K562 (cell line): Measurements from ENCODE around the gene ZMYND8. TPM values are rescaled to one million over a fixed set of nuclear protein-coding genes. Genes with fewer than 3 reads are reported as not detected.

ENCODE experiments used
- ATAC-seq: fragments of 200-7000 bp; cut with Tn5 transposase; 3 replicates; pipeline ENCODE4 v1.9.1; 2020; ENCODE audit warnings: moderate library complexity
- BruUV-seq: library from RNA; stranded (reverse); fragments of 400-500 nt; replicated peaks from 2 replicates; lab custom pipeline; 2021; lab: Mats Ljungman, UMichigan
- CTCF ChIA-PET: fragments of 300-600 bp; formaldehyde crosslinking; extraction: SDS; loops from one replicate; lab custom pipeline; 2021; ENCODE audit warnings: low intra/inter-chr PET ratio; lab: Yijun Ruan, JAX
- POLR2A ChIA-PET: fragments of 300-600, 350-650 bp; sonication (Branson Sonifier 250); formaldehyde crosslinking; extraction: SDS; loops from one replicate; lab custom pipeline; 2021; ENCODE audit warnings: antibody characterized with exemption, inconsistent platforms; lab: Yijun Ruan, JAX
- DNase-seq, 4 experiments: peaks; one replicate each; pipeline versions ENCODE4 v3.0.0 to v3.0.0-alpha.2; 2011 to 2018; ENCODE audit warnings: low spot score in 3 of 4, mixed read lengths in 3 of 4; ENCODE audit errors: extremely low read depth in 1 of 4
- FAIRE-seq: peaks from 2 replicates; lab custom pipeline; 2011; peaks lifted over from hg19 to GRCh38; lab: Jason Lieb, UNC
- H2AFZ ChIP-seq: 2 replicates; pipeline ENCODE4 v1.6.0; 2011; ENCODE audit warnings: low read depth, low read length, control low read depth, inconsistent platforms
- H3K27ac ChIP-seq: fragments of 200-600 bp; 3 replicates; pipeline ENCODE4 v1.8.0; 2011; ENCODE audit warnings: low read depth, mild to moderate bottlenecking, control low read depth, inconsistent platforms, low read length, moderate library complexity, mixed read lengths; ENCODE audit errors: extremely low read depth
- H3K27me3 ChIP-seq, 2 experiments: fragments of 300-600 bp in 1 of 2; 2 replicates in 1 of 2; 3 replicates in 1 of 2; pipeline versions ENCODE4 v1.6.0 to v1.8.0; 2011; ENCODE audit warnings: inconsistent platforms in 2 of 2, low read length in 2 of 2, mild to moderate bottlenecking in 1 of 2, mixed read lengths in 1 of 2, moderate library complexity in 1 of 2; ENCODE audit not compliant: control insufficient read depth in 2 of 2, insufficient read depth in 2 of 2
- H3K36me3 ChIP-seq: fragments of 300-600 bp; 3 replicates; pipeline ENCODE4 v1.8.0; 2011; ENCODE audit warnings: mild to moderate bottlenecking, low read length, inconsistent platforms; ENCODE audit not compliant: control insufficient read depth, insufficient read depth
- H3K4me1 ChIP-seq, 2 experiments: fragments of 200-600 bp in 1 of 2; replicated peaks in 1 of 2; 2 replicates in 1 of 2; 3 replicates in 1 of 2; pipeline versions ENCODE4 v1.5.1 to v1.8.0; 2011; ENCODE audit warnings: inconsistent platforms in 2 of 2, low read length in 2 of 2, mild to moderate bottlenecking in 1 of 2, mixed read lengths in 1 of 2, moderate library complexity in 1 of 2; ENCODE audit not compliant: control insufficient read depth in 2 of 2, insufficient read depth in 2 of 2
- H3K4me2 ChIP-seq: 2 replicates; pipeline ENCODE4 v1.6.1; 2011; ENCODE audit warnings: low read length, control low read depth, inconsistent platforms, mixed read lengths; ENCODE audit not compliant: insufficient read depth
- H3K4me3 ChIP-seq: fragments of 200-600 bp; sonication (generic), shearing (Covaris generic); 2 replicates; pipeline ENCODE4 v1.5.1; 2016; ENCODE audit warnings: control low read depth, inconsistent platforms
- H3K79me2 ChIP-seq: fragments of 200-600 bp; 3 replicates; pipeline ENCODE4 v1.8.0; 2011; ENCODE audit warnings: low read length, inconsistent platforms; ENCODE audit not compliant: control insufficient read depth, insufficient read depth
- H3K9ac ChIP-seq, 2 experiments: 2 replicates each; pipeline versions ENCODE4 v1.6.0 to v1.6.1; 2011; ENCODE audit warnings: low read depth in 2 of 2, low read length in 2 of 2, control low read depth in 1 of 2, inconsistent platforms in 1 of 2, mild to moderate bottlenecking in 1 of 2, mixed read lengths in 1 of 2; ENCODE audit not compliant: insufficient read depth in 1 of 2
- H3K9me1 ChIP-seq: one replicate; pipeline ENCODE4 v1.6.0; 2011; ENCODE audit warnings: inconsistent platforms, mild to moderate bottlenecking, low read length, moderate library complexity; ENCODE audit not compliant: control insufficient read depth, insufficient read depth
- H3K9me3 ChIP-seq: replicated peaks from 2 replicates; pipeline ENCODE4 v1.5.1; 2011; ENCODE audit warnings: low read depth, low read length, inconsistent platforms; ENCODE audit not compliant: control insufficient read depth, insufficient read depth
- H4K20me1 ChIP-seq: replicated peaks from 2 replicates; pipeline ENCODE4 v1.6.1; 2011; ENCODE audit warnings: low read length, inconsistent platforms, mixed read lengths; ENCODE audit not compliant: control insufficient read depth, insufficient read depth
- GABPB1 ChIP-seq: sonication (generic); formaldehyde crosslinking; IDR thresholded peaks from 2 replicates; pipeline ENCODE4 v1.8.0; 2022; ENCODE audit warnings: mild to moderate bottlenecking, missing genetic modification reagents
- KAT2B ChIP-seq: IDR thresholded peaks from one replicate; pipeline ENCODE4 v1.6.1; 2012; ENCODE audit warnings: low read depth, mild to moderate bottlenecking, control low read depth, inconsistent platforms, low read length, moderate library complexity
- MCM3 ChIP-seq: fragments of 450-650 bp; IDR thresholded peaks from 2 replicates; pipeline ENCODE4 v1.6.1; 2016
- MNT ChIP-seq, 2 experiments: fragments of 450-650 bp; conservative IDR thresholded peaks; 2 replicates each; pipeline ENCODE4 v1.6.1; 2017; ENCODE audit warnings: mild to moderate bottlenecking in 2 of 2, moderate library complexity in 2 of 2
- PHF21A ChIP-seq: fragments of 450-650 bp; IDR thresholded peaks from 2 replicates; pipeline ENCODE4 v1.6.1; 2017; ENCODE audit warnings: low read depth, borderline replicate concordance
- POU5F1 ChIP-seq: fragments of 150-350 bp; IDR thresholded peaks from 2 replicates; pipeline ENCODE4 v1.6.1; 2014; ENCODE audit warnings: borderline replicate concordance, low read length, low read depth, mild to moderate bottlenecking; ENCODE audit not compliant: partially characterized antibody
- RNF2 ChIP-seq: sonication (generic); IDR thresholded peaks from 2 replicates; pipeline ENCODE4 v1.6.1; 2016
- SMAD4 ChIP-seq: fragments of 250-450 bp; sonication (Bioruptor Pico); conservative IDR thresholded peaks from 2 replicates; pipeline ENCODE4 v1.8.0; 2021; ENCODE audit warnings: inconsistent platforms, mild to moderate bottlenecking, moderate library complexity
- YY1 ChIP-seq, 3 experiments: IDR thresholded peaks; 2 replicates each; pipeline ENCODE4 v1.6.1; 2011; ENCODE audit warnings: low read length in 2 of 3, mild to moderate bottlenecking in 2 of 3, moderate library complexity in 2 of 3, borderline replicate concordance in 1 of 3, control low read depth in 1 of 3, low read depth in 1 of 3; ENCODE audit not compliant: insufficient read depth in 3 of 3, insufficient replicate concordance in 2 of 3, control insufficient read depth in 1 of 3, insufficient read length in 1 of 3; ENCODE audit errors: extremely low read depth in 1 of 3
- ZBTB17 ChIP-seq: fragments of 450-650 bp; formaldehyde crosslinking; IDR thresholded peaks from 2 replicates; pipeline ENCODE4 v1.4.0; 2020; ENCODE audit warnings: mild to moderate bottlenecking
- ZFP36 ChIP-seq: fragments of 150-350 bp; IDR thresholded peaks from 2 replicates; pipeline ENCODE4 v1.6.1; 2018; ENCODE audit warnings: low read length, low read depth; ENCODE audit not compliant: partially characterized antibody
- ZNF75A ChIP-seq: fragments of 450-650 bp; formaldehyde crosslinking; IDR thresholded peaks from 2 replicates; pipeline ENCODE4 v1.4.0; 2020; ENCODE audit warnings: mild to moderate bottlenecking
- WGBS: fragments of 100-300 bp; shearing (Covaris generic); methylation state at CpG from one replicate; pipeline ENCODE4 v1.1.6; 2016; ENCODE audit warnings: low coverage, mixed read lengths; ENCODE audit not compliant: insufficient coverage; ENCODE audit errors: missing lambda C conversion rate; 5-methylcytosine and 5-hydroxymethylcytosine counted together
- in situ Hi-C: fragments of 300-500 bp; cut with MboI; formaldehyde crosslinking; loops from 4 replicates; pipeline ENCODE4 v1.15.0; 2018; ENCODE audit warnings: inconsistent platforms, mixed read lengths
- intact Hi-C: fragments of 100-400 bp; cut with micrococcal nuclease; formaldehyde crosslinking; loops from 2 replicates; pipeline ENCODE4 v1.14.2; 2022
- polyA plus RNA-seq, 8 experiments: library from polyadenylated mRNA; depleted of rRNA in 4 of 8; stranded (reverse) in 5 of 8; unstranded in 3 of 8; fragments of >200 nt; fragmentation: Nextera tagmentation in 2 of 8; fragmentation: Illumina TruSeq in 1 of 8; extraction: Ambion mirVana in 2 of 8; extraction: Trizol in 1 of 8; gene quantifications; 2 replicates each; pipeline versions ENCODE4 v1.2.1 to v1.2.3, GENCODE V29; 2011 to 2014; ENCODE audit warnings: inconsistent platforms in 1 of 8, missing spikeins in 1 of 8
- total RNA-seq, 7 experiments: library from RNA; depleted of rRNA in 6 of 7; stranded (reverse); fragments of >200 nt in 6 of 7; fragmentation: Illumina TruSeq in 2 of 7; extraction: Trizol in 2 of 7; gene quantifications; 2 replicates each; pipeline versions ENCODE4 v1.2.1 to v1.2.3, GENCODE V29; 2011 to 2021; ENCODE audit warnings: low replicate concordance in 1 of 7
- TF ChIP-seq, protein P1 (sequence below), 2 experiments: fragments of 200-800 bp in 1 of 2; sonication (Bioruptor generic) in 1 of 2; sonication (generic) in 1 of 2; formaldehyde crosslinking in 1 of 2; IDR thresholded peaks in 1 of 2; conservative IDR thresholded peaks in 1 of 2; 2 replicates each; pipeline versions ENCODE4 v1.5.0 to v1.6.1; 2016 to 2020; ENCODE audit warnings: missing compliant biosample characterization in 1 of 2, missing genetic modification characterization in 1 of 2, missing genetic modification reagents in 1 of 2
- TF ChIP-seq, protein P2 (sequence below): fragments of 250-450 bp; sonication (Bioruptor Pico); IDR thresholded peaks from 2 replicates; pipeline ENCODE4 v1.8.0; 2021; ENCODE audit warnings: borderline replicate concordance, mild to moderate bottlenecking, moderate library complexity; ENCODE audit not compliant: poor library complexity, severe bottlenecking

ZMYND8 gene
- total and polyA plus RNA-seq, 9 of the 15 experiments (the other 6 are each of a cell fraction or from before 2014, with no cell fraction given) = 31.8 to 148 (median 71.9) TPM

DNA sequence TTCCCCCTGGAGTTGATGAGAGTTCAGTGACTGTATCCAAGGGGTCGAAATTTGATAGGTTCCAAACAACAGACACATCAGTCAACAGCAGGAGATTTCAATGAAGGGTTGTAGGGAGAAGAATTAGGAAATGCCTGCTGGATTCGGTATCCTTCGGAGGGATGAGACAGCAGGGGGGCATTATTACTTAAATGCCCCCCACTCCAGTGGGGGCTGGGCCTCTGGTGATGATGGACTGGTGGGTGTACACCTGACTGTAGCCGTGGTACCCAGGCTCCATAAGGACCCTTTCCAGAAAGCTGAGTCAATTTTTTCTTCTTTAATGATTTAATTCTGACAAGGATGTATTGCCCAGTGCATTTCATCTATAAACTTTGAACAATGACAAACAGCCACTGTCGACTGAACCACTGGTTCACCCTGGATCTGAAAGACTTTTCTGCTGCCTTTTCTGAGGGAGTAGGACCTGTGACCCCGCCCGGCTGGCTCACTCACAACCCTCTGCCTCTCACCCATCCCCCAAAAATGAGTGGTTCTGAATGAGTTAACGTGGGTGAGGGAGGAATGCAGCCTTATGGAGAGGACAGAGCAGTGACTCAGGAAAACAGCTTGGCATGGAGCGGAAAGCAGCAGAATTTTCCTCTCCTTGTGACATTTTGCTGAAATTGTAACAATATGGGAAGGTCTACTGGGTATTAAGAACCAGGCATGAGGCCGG, 41.0 kb downstream of the ZMYND8 start:
- no peaks in the 10 kb centered on the region for H3K27me3 ChIP-seq
- peak overlapping the region; percentile 46 for H3K4me2 ChIP-seq
- H3K9me3 ChIP-seq = no peaks in the 10 kb centered on the region
- H3K79me2 ChIP-seq = peaks cover 99% of the 10 kb centered on the region
- FAIRE-seq (peak; percentile 77), ATAC-seq (0 out of 3 replicates have a peak, but pooled peaks have one; percentile 6), DNase-seq (peak; percentile 55 to 76 (median 60))
- peaks cover 52 to 60% of the 10 kb centered on the region in 2 experiments for H3K4me1 ChIP-seq
- H3K36me3 ChIP-seq = peaks cover 83% of the 10 kb centered on the region
- H4K20me1 ChIP-seq = peaks cover 42% of the 10 kb centered on the region
- POLR2A ChIA-PET = interaction anchor here (1.1 to 6.4 kb wide), 3 partner anchors 12 to 42 kb away, joined by 3 to 70 read pairs (median 3); no protein-coding TSS in a partner anchor
- WGBS = 52% methylated on average over 10 of the region's 10 CpGs
- H3K4me3 ChIP-seq = no peak overlapping the region
- CTCF ChIA-PET = no interaction called here
- BruUV-seq = no TSS peak
- peaks cover 8% of the 10 kb centered on the region for H3K9me1 ChIP-seq
- peak overlapping the region; percentile 69 to 84; a peak in 2 of 4 replicates for H3K9ac ChIP-seq
- H2AFZ ChIP-seq = no peak overlapping the region
- peak overlapping the region; percentile 89 for H3K27ac ChIP-seq
- intact Hi-C loops (loop anchor here (5.0 kb wide), 2 partner anchors 42 to 67 kb away; partner anchors contain the start of gene ZMYND8), in situ Hi-C loops (no loop called here)
- no peak for TF ChIP-seq SMAD4 (CRISPR knock-in tag)
- no peak for TF ChIP-seq ZNF75A (CRISPR knock-in tag)
- TF ChIP-seq, protein P1, sequence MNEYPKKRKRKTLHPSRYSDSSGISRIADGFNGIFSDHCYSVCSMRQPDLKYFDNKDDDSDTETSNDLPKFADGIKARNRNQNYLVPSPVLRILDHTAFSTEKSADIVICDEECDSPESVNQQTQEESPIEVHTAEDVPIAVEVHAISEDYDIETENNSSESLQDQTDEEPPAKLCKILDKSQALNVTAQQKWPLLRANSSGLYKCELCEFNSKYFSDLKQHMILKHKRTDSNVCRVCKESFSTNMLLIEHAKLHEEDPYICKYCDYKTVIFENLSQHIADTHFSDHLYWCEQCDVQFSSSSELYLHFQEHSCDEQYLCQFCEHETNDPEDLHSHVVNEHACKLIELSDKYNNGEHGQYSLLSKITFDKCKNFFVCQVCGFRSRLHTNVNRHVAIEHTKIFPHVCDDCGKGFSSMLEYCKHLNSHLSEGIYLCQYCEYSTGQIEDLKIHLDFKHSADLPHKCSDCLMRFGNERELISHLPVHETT (CRISPR knock-in tag; conservative IDR thresholded peaks at IDR 0.05 in 1 of 2, IDR thresholded peaks at IDR 0.05 in 1 of 2) = no peak
- TF ChIP-seq ZFP36 = no peak
- no peak for TF ChIP-seq KAT2B
- TF ChIP-seq POU5F1 = no peak
- no peak for TF ChIP-seq GABPB1 (CRISPR knock-in tag)
- TF ChIP-seq ZBTB17 = no peak
- TF ChIP-seq, protein P2, sequence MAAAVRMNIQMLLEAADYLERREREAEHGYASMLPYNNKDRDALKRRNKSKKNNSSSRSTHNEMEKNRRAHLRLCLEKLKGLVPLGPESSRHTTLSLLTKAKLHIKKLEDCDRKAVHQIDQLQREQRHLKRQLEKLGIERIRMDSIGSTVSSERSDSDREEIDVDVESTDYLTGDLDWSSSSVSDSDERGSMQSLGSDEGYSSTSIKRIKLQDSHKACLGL (CRISPR knock-in tag) = no peak
- no peak for TF ChIP-seq MCM3
- no peak for TF ChIP-seq YY1 (IDR thresholded peaks at IDR 0.05; ENCODE audit: borderline replicate concordance in 1 of 3, control insufficient read depth in 1 of 3, extremely low read depth in 1 of 3, insufficient read depth in 3 of 3, insufficient read length in 1 of 3, insufficient replicate concordance in 2 of 3, low read depth in 1 of 3, low read length in 2 of 3)
- no peak for TF ChIP-seq RNF2
- TF ChIP-seq MNT (conservative IDR thresholded peaks at IDR 0.05) = no peak
- no peak for TF ChIP-seq PHF21A
